Ishikawa (cell line): Measurements from ENCODE around the gene MAD1L1.

Experiments
- CREB1 ChIP-seq: IDR thresholded peaks from 2 replicates; pipeline ENCODE4 v1.6.1; 2012; ENCODE audit warnings: low read depth
- EGR1 ChIP-seq: IDR thresholded peaks from 2 replicates; pipeline ENCODE4 v1.6.1; 2012
- REST ChIP-seq: IDR thresholded peaks from 2 replicates; pipeline ENCODE4 v1.6.1; 2012; ENCODE audit warnings: low read depth, mild to moderate bottlenecking
- TAF1 ChIP-seq: IDR thresholded peaks from 2 replicates; pipeline ENCODE4 v1.6.1; 2012; ENCODE audit warnings: low read depth, mild to moderate bottlenecking
- TCF12 ChIP-seq: IDR thresholded peaks from 2 replicates; pipeline ENCODE4 v1.6.1; 2012; ENCODE audit warnings: low read depth
- TEAD4 ChIP-seq: IDR thresholded peaks from 2 replicates; pipeline ENCODE4 v1.6.1; 2012
- USF1 ChIP-seq: IDR thresholded peaks from 2 replicates; pipeline ENCODE4 v1.6.1; 2012
- ZBTB7A ChIP-seq: IDR thresholded peaks from 2 replicates; pipeline ENCODE4 v1.6.1; 2012; ENCODE audit warnings: low read depth

GRCh38 chr7:1970895-1971294, 261.9 kb downstream of the MAD1L1 start:
- TF ChIP-seq TCF12: no peak
- TF ChIP-seq CREB1: no peak
- TF ChIP-seq TAF1: no peak
- TF ChIP-seq TEAD4: no peak
- no peak for TF ChIP-seq USF1
- no peak for TF ChIP-seq REST
- no peak for TF ChIP-seq ZBTB7A
- TF ChIP-seq EGR1: no peak
